HG02571 (cell line): ENCODE results near the gene IFT43.

Experiments
- ATAC-seq: cut with Tn5 transposase; IDR thresholded peaks from one replicate; pipeline ENCODE4 v1.9.1; 2021; ENCODE audit warnings: mild to moderate bottlenecking, moderate library complexity; ENCODE audit not compliant: unreplicated experiment

The IFT43 gene

GRCh38 chr14:76101391-76102379, 116.1 kb downstream of the IFT43 start:
- no peak for ATAC-seq

- ATAC-seq = no peak
Measured at GRCh38 chr14:76104802-76105355, 119.3 kb downstream of the IFT43 start.

- ATAC-seq = no peak
Measured at GRCh38 chr14:76106188-76106587, 120.6 kb downstream of the IFT43 start.

- ATAC-seq = no peak
Measured at GRCh38 chr14:76109087-76109880, 123.7 kb downstream of the IFT43 start.

- ATAC-seq = no peak
Measured at GRCh38 chr14:76112889-76113624, 127.5 kb downstream of the IFT43 start.

- no peak for ATAC-seq
Measured at GRCh38 chr14:76113691-76114090, 128.1 kb downstream of the IFT43 start.

GRCh38 chr14:76115010-76115422, 129.5 kb downstream of the IFT43 start:
- no peak for ATAC-seq

GRCh38 chr14:76117789-76118484, 132.4 kb downstream of the IFT43 start:
- no peak for ATAC-seq

GRCh38 chr14:76118594-76118993, 133.0 kb downstream of the IFT43 start:
- no peak for ATAC-seq

- ATAC-seq = no peak
Measured at GRCh38 chr14:76121089-76121748, 135.7 kb downstream of the IFT43 start.

GRCh38 chr14:76123426-76124225, 138.1 kb downstream of the IFT43 start:
- no peak for ATAC-seq

GRCh38 chr14:76125511-76125910, 139.9 kb downstream of the IFT43 start:
- no peak for ATAC-seq

- ATAC-seq = no peak
Measured at GRCh38 chr14:76126076-76126475, 140.5 kb downstream of the IFT43 start.

GRCh38 chr14:76129851-76130576, 144.5 kb downstream of the IFT43 start:
- no peak for ATAC-seq

GRCh38 chr14:76131071-76131965, 145.8 kb downstream of the IFT43 start:
- no peak for ATAC-seq

- ATAC-seq = no peak
Measured at GRCh38 chr14:76133103-76133502, 147.5 kb downstream of the IFT43 start.
